Large intestine (tissue), 3 donors: ENCODE measurements around the gene TIMM22. TPM values are rescaled to one million over a fixed set of nuclear protein-coding genes. Genes with fewer than 3 reads are reported as not detected.

Experiments
- DNase-seq, 2 donors: peaks; one replicate each; pipeline versions ENCODE4 v3.0.0 to v3.0.0-alpha.2; 2013
- H3K27ac ChIP-seq: one replicate; pipeline ENCODE4 v1.5.1; 2013; ENCODE audit warnings: low read length
- H3K27me3 ChIP-seq: 2 replicates; pipeline ENCODE4 v1.6.1; 2013; ENCODE audit warnings: low read length; ENCODE audit not compliant: control insufficient read depth, insufficient read depth
- H3K36me3 ChIP-seq: 2 replicates; pipeline ENCODE4 v1.6.1; 2013; ENCODE audit warnings: low read length; ENCODE audit not compliant: control insufficient read depth, insufficient read depth
- H3K4me1 ChIP-seq: one replicate; pipeline ENCODE4 v1.6.1; 2013; ENCODE audit warnings: low read length; ENCODE audit not compliant: control insufficient read depth, insufficient read depth
- H3K4me3 ChIP-seq: one replicate; pipeline ENCODE4 v1.5.1; 2013; ENCODE audit warnings: low read length
- H3K9me3 ChIP-seq: one replicate; pipeline ENCODE4 v1.6.1; 2013; ENCODE audit warnings: mild to moderate bottlenecking, low read depth, low read length, moderate library complexity; ENCODE audit not compliant: control insufficient read depth
- WGBS: methylation state at CpG from one replicate; pipeline ENCODE4 v1.1.5; 2013; ENCODE audit warnings: low lambda C conversion rate; ENCODE audit not compliant: insufficient coverage; 5-methylcytosine and 5-hydroxymethylcytosine counted together
- polyA plus RNA-seq: library from polyadenylated mRNA; unstranded; fragments of 120-200 nt; gene quantifications from one replicate; pipeline ENCODE4 v1.2.1, GENCODE V29; 2013

The TIMM22 gene
- polyA plus RNA-seq, 1 donor = 10.0 TPM

DNA sequence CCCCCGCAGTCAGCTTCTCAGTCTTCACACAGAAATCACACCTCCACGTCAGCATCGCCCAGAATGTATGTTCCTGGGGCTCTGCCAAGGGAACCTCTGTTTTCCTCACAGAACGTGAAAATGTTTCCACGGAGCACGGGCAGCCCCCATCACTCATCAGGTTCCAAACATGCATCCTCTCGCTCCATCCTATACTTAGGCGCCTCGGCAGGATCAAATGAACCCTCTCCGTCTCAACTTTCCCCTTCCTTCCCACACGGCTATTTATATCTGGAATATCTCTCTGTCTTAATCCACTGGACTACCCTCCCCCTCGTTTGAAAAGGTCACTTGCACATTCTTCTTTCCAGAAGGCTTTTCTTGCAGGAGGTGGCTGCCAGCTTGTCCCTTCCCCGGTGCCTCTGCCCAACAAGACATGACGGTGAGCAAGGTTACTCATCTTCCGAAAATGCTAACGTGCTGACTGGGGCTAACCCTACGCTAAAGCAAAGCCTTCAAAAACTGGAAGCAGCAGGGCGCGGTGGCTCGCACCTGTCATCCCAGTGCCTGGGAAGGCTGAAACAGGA, 39.0 kb upstream of the TIMM22 start:
- H3K4me3 ChIP-seq = no peak overlapping the region
- peak overlapping the region; percentile 40 for H3K27ac ChIP-seq
- no peaks in the 10 kb centered on the region for H3K27me3 ChIP-seq
- DNase-seq = no peak
- WGBS = 100% methylated on average over 2 of the region's 20 CpGs
- H3K4me1 ChIP-seq = peaks cover 5% of the 10 kb centered on the region
- peaks cover 2% of the 10 kb centered on the region for H3K9me3 ChIP-seq
- H3K36me3 ChIP-seq = no peaks in the 10 kb centered on the region

DNA sequence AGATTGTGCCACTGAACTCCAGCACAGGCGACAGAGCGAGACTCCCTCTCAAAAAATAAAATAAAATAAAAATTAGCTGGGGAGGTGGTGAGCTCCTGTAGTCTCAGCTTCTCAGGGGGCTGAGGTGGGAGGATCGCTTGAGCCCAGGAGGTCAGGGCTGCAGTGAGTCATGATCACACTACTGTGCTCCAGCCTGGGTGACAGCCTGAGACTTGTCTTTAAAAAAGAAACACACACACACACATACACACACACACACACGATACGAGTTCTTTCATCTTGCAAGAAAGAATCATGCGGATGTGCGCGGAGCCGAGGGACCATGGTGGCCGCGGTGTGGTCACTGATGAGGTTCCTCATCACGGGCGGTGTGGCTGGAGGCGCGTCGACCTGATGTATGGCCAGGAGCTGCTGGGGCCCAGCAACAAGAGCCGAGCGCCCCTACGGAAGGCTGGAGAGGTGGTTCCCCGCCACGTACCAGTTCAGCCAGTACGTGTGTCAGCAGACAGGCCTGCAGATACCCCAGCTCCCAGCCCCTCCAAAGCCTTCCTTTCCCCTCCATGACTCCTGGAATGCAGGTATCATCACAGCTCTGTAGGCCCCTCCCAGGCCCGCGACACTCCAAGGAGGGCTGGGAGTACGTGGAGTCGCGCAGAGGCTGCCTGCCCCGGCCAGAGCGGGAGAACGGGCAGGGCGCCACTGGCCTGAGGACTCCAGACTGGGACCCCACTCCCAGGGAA, 38.0 kb upstream of the TIMM22 start:
- DNase-seq = no peak
- no CpG with 5 or more reads among the region's 31 CpGs for WGBS

DNA sequence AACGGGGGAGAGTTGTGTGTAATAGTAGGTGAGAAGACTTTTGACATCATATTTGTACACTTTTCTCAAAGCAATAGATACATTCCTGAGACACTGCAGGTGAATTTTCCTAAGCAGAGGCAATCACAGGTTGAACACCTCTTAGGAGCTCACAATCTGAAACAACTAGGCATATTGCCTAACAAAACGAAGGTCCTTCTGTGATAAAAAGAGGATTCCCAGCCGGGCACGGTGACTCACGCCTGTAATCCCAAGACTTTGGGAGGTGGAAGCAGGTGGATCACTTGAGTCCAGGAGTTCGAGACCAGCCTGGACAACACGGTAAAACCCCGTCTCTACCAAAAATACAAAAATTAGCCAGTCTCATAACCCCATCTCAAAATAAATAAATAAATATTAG, 34.8 kb upstream of the TIMM22 start:
- no peak overlapping the region for H3K27ac ChIP-seq
- WGBS = no CpG with 5 or more reads among the region's 8 CpGs

More for the DNA sequence above, 38.0 kb upstream of the TIMM22 start:
- Histone ChIP-seq H3K4me3 (no peak overlapping the region), H3K27me3 (no peaks in the 10 kb centered on the region), H3K27ac (no peak overlapping the region), H3K4me1 (peaks cover 5% of the 10 kb centered on the region), H3K9me3 (peaks cover 2% of the 10 kb centered on the region), H3K36me3 (no peaks in the 10 kb centered on the region)

DNA sequence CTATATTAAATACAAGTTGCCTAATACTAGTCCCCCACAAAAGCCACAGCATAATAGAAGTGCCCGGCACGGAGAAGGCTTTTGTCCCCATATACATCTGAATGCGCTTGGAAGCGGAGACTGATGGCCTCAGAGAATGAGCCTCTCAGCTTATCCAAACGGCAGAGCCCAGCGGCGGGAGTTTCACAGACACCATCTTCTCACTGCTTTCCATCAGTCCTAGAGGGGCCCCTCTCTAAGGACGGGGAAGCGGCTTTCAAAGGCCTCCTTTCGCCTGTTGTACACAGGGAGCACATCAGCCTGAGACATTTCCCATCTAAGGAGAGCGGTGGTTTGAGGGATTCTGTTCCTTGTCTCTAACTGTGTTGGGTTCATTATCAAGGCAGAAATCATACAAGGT, 34.3 kb upstream of the TIMM22 start:
- peak overlapping the region; percentile 28 for H3K27ac ChIP-seq
- no CpG with 5 or more reads among the region's 11 CpGs for WGBS
- no peak for DNase-seq
- H3K4me1 ChIP-seq = no peaks in the 10 kb centered on the region
- H3K9me3 ChIP-seq = peaks cover 2% of the 10 kb centered on the region
- H3K4me3 ChIP-seq = no peak overlapping the region
- no peaks in the 10 kb centered on the region for H3K36me3 ChIP-seq
- no peaks in the 10 kb centered on the region for H3K27me3 ChIP-seq

More for the DNA sequence above, 34.8 kb upstream of the TIMM22 start:
- H3K36me3 ChIP-seq = no peaks in the 10 kb centered on the region
- peaks cover 2% of the 10 kb centered on the region for H3K9me3 ChIP-seq
- no peak for DNase-seq
- H3K27me3 ChIP-seq = no peaks in the 10 kb centered on the region
- H3K4me1 ChIP-seq = no peaks in the 10 kb centered on the region
- no peak overlapping the region for H3K4me3 ChIP-seq

DNA sequence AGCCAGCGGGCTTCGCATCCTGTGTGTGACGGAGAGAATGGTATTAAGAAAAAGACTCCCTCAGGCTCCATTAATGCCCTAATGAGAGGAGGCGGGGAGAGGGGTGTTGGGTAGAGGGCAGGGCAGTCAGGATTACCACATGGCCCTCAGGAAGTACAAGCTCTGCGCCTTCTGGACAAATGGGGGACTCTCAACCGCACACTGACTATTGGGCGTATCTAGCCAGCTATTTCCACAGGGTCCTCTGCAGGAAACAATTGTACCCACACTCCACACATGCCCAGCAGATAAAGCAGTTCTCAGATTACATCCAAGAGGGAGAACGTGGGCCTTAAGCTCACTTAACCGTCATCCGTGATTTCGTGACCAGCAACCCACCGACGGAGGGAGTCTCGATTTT, 32.1 kb upstream of the TIMM22 start:
- peaks cover 7% of the 10 kb centered on the region for H3K27me3 ChIP-seq
- DNase-seq = no peak
- no peak overlapping the region for H3K4me3 ChIP-seq
- no peaks in the 10 kb centered on the region for H3K9me3 ChIP-seq
- H3K36me3 ChIP-seq = no peaks in the 10 kb centered on the region
- no peaks in the 10 kb centered on the region for H3K4me1 ChIP-seq
- WGBS = no CpG with 5 or more reads among the region's 14 CpGs
- H3K27ac ChIP-seq = peak overlapping the region; percentile 46

DNA sequence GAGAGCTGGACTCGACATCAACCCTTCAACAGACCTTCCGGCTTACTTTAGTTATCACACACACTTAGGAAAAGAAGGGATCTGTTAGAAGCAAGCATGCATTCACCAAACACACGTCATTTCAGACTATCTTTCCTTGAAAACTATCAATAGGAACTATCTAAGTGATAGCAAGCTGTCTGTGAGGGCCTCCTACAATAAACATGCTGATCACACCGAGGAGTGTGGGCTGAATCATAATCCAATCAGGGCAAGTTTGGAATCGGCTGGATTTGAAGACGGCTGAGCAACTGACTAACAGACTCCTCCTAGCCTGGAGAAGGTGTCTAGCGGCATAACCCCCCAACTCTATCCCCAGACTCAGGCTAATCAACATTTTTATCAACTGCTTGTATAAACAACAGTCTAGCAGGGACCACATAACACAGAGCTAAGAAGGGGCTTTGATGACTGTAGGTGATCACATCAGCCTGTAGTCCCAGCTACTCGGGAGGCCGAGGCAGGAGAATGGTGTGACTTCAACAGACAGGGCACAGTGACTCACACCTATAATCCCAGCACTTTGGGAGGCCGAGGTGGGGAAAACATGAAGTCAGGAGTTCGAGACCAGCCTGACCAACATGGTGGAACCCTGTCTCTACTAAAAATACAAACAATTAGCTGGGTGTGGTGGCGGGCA, 31.5 kb upstream of the TIMM22 start:
- Histone ChIP-seq H3K27me3 (peaks cover 12% of the 10 kb centered on the region), H3K27ac (peak overlapping the region; percentile 5), H3K9me3 (no peaks in the 10 kb centered on the region), H3K4me1 (peaks cover 3% of the 10 kb centered on the region), H3K36me3 (no peaks in the 10 kb centered on the region), H3K4me3 (no peak overlapping the region)
- DNase-seq = no peak
- WGBS = no CpG with 5 or more reads among the region's 12 CpGs

DNA sequence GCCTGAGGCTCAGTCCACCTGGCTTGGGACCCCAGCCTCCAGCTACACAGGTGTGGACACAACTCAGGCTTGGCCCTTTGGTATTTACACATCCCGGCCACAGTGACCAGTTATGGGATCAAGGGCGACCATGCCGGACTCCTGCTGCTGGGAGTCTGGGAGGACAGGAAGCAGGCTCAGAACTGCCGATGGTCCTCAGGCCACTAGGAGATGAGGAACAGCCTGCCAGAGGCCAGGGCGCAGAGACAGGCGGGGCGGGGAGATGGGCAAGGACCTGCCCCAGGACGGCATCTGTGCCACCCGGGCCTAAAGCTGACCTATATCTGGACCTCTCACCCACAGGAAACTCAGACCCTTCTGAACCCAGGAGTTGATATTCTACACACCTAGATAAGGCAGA, 29.8 kb upstream of the TIMM22 start:
- H3K27ac ChIP-seq = no peak overlapping the region
- no CpG with 5 or more reads among the region's 9 CpGs for WGBS
- H3K9me3 ChIP-seq = no peaks in the 10 kb centered on the region
- no peak overlapping the region for H3K4me3 ChIP-seq
- no peaks in the 10 kb centered on the region for H3K36me3 ChIP-seq
- H3K27me3 ChIP-seq = peaks cover 18% of the 10 kb centered on the region
- H3K4me1 ChIP-seq = peaks cover 3% of the 10 kb centered on the region
- no peak for DNase-seq

DNA sequence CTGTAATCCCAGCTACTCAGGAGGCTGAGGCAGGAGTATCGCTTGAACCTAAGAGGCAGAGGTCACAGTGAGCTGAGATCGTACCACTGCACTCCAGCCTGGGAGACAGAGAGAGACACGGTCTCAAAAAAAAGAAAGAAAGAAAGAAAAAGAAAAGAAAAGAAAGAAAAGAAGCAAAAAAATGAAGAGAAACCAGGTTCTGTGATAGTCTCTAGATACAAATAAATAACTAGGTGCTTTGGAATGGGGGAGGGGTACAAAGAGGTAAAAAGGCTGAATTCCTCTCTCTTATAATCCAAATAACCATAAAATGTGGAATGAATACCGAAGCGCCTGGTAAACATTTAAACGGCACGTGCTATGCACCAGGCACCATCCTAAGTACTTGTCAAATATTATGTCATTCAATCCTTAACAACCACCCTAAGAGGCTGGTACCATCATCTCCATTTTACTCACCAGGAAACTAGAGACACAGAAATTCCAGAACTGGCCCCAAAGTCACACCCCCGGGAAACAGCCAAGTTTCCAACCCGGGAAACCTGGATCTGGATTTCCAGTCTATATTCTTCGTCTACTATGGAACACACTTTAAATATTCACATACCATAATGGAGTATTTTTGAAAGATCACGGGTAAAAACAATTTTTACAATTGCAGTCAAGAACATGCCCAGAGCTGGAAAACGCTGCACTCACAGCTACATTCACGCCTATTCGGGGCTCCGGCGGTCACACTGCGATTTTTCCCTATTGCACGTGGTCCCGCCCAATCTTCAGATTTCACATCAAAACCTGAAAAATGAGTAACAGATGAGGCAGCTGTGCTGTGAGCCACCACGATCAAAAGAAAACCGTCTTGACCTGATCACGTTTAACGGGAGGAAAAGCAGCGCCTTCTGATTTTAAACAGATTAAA, 27.9 kb upstream of the TIMM22 start:
- H3K4me1 ChIP-seq = peaks cover 3% of the 10 kb centered on the region
- H3K27me3 ChIP-seq = peaks cover 18% of the 10 kb centered on the region
- H3K27ac ChIP-seq = peak overlapping the region; percentile 52
- no peaks in the 10 kb centered on the region for H3K36me3 ChIP-seq
- DNase-seq = no peak
- H3K9me3 ChIP-seq = no peaks in the 10 kb centered on the region
- no peak overlapping the region for H3K4me3 ChIP-seq
- WGBS = 35% methylated on average over 2 of the region's 24 CpGs

DNA sequence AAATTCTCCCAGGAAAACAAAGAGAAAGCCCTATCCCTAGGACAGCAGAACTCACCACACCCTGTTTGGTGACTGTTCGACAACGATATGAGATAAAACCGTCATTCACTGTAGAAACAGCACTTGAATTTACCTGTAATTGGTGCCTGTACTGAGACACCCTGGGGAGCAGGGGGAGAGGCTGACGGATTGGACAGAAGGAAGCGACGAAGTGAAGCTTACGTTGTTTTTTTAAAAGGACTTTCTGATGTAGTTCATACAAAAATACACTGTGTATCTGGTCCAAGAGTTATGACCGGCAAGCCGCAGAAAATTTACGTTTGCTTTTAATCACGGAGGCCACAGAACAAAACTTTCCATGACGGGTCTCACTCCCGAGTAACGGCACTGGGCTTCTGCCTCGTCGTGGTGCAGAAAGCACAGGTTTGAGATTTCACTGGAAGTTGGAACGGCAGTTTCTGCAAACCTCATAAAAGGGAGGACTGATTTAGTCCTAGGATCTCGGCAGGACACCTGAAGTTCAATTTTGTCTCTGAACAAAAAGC, 27.0 kb upstream of the TIMM22 start:
- H3K27ac ChIP-seq = peak overlapping the region; percentile 63
- peak in 1 of 2 donors; percentile 41 for DNase-seq
- H3K4me1 ChIP-seq = peaks cover 3% of the 10 kb centered on the region
- peaks cover 18% of the 10 kb centered on the region for H3K27me3 ChIP-seq
- no peaks in the 10 kb centered on the region for H3K36me3 ChIP-seq
- 10% methylated on average over 2 of the region's 18 CpGs for WGBS
- H3K4me3 ChIP-seq = no peak overlapping the region
- no peaks in the 10 kb centered on the region for H3K9me3 ChIP-seq

DNA sequence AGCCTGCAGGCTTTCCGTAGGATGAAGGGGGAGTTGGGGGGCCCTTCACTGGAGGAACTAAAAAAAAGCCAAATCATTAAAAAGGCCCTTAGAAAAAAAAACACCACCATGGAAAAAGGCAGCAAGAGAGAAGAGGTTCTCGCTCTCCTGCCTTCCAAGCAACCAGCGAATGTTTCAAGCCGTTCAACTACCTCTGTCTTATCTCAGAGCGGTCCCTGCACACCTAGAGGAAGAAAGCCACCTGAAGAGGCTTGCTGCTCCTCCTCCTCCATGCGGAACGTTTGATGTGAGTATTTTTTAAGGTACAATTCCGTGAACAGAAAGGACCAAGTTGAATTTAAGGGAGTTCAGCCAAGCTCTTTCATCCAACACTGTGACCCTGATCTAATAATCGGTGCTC, 26.6 kb upstream of the TIMM22 start:
- Histone ChIP-seq H3K4me1 (peaks cover 3% of the 10 kb centered on the region), H3K36me3 (no peaks in the 10 kb centered on the region), H3K4me3 (no peak overlapping the region), H3K27me3 (peaks cover 18% of the 10 kb centered on the region), H3K9me3 (no peaks in the 10 kb centered on the region), H3K27ac (peak overlapping the region; percentile 63)
- no peak for DNase-seq
- 22% methylated on average over 4 of the region's 9 CpGs for WGBS
